Mesendoderm (in vitro differentiated cells): ENCODE data around the gene TRHDE.

Source experiments
- DNase-seq: peaks from one replicate; pipeline ENCODE4 v3.0.0; 2013
- H2AK5ac ChIP-seq: 2 replicates; pipeline ENCODE4 v1.6.1; 2013; ENCODE audit warnings: low read length, inconsistent platforms
- H2BK120ac ChIP-seq: 2 replicates; pipeline ENCODE4 v1.6.1; 2013; ENCODE audit warnings: low read depth, mild to moderate bottlenecking, low read length, moderate library complexity, mixed read lengths
- H2BK15ac ChIP-seq: replicated peaks from 2 replicates; pipeline ENCODE4 v1.6.1; 2013; ENCODE audit warnings: low read depth, mild to moderate bottlenecking, moderate library complexity
- H2BK5ac ChIP-seq: 2 replicates; pipeline ENCODE4 v1.6.1; 2013; ENCODE audit warnings: low read length, inconsistent platforms
- H3K18ac ChIP-seq: 2 replicates; pipeline ENCODE4 v1.6.1; 2013; ENCODE audit warnings: mild to moderate bottlenecking, low read length, mixed read lengths
- H3K23ac ChIP-seq: one replicate; pipeline ENCODE4 v1.6.1; 2013; ENCODE audit warnings: low read length
- H3K27ac ChIP-seq: 2 replicates; pipeline ENCODE4 v1.5.1; 2013; ENCODE audit warnings: low read depth, mild to moderate bottlenecking, inconsistent platforms, low read length, moderate library complexity
- H3K27me3 ChIP-seq: 2 replicates; pipeline ENCODE4 v1.6.1; 2013; ENCODE audit warnings: low read length, control low read depth, mild to moderate bottlenecking, inconsistent platforms; ENCODE audit not compliant: insufficient read depth, poor library complexity
- H3K36me3 ChIP-seq: 2 replicates; pipeline ENCODE4 v1.6.1; 2013; ENCODE audit warnings: low read length, inconsistent platforms; ENCODE audit not compliant: control insufficient read depth, insufficient read depth
- H3K4ac ChIP-seq: one replicate; pipeline ENCODE4 v1.6.1; 2013; ENCODE audit warnings: low read depth, mild to moderate bottlenecking, low read length, moderate library complexity
- H3K4me1 ChIP-seq: 2 replicates; pipeline ENCODE4 v1.6.1; 2013; ENCODE audit warnings: low read depth, low read length, inconsistent platforms; ENCODE audit not compliant: control insufficient read depth
- H3K4me2 ChIP-seq: 2 replicates; pipeline ENCODE4 v1.6.1; 2013; ENCODE audit warnings: low read length
- H3K4me3 ChIP-seq: 2 replicates; pipeline ENCODE4 v1.5.1; 2013; ENCODE audit warnings: mild to moderate bottlenecking, low read length
- H3K56ac ChIP-seq: one replicate; pipeline ENCODE4 v1.6.1; 2013; ENCODE audit warnings: low read length
- H3K79me1 ChIP-seq: 2 replicates; pipeline ENCODE4 v1.6.1; 2013; ENCODE audit warnings: low read length, inconsistent platforms
- H3K79me2 ChIP-seq: 2 replicates; pipeline ENCODE4 v1.6.1; 2013; ENCODE audit warnings: mild to moderate bottlenecking, low read length; ENCODE audit not compliant: control insufficient read depth, insufficient read depth
- H3K9ac ChIP-seq: 2 replicates; pipeline ENCODE4 v1.6.1; 2013; ENCODE audit warnings: low read length, inconsistent platforms
- H4K5ac ChIP-seq: one replicate; pipeline ENCODE4 v1.6.1; 2013; ENCODE audit warnings: low read length
- H4K8ac ChIP-seq: one replicate; pipeline ENCODE4 v1.6.1; 2013; ENCODE audit warnings: low read depth, mild to moderate bottlenecking, control low read depth, low read length, moderate library complexity
- WGBS: extraction: QIAGEN DNeasy Blood & Tissue Kit; methylation state at CpG from one replicate; pipeline ENCODE4 v1.1.7; 2013; ENCODE audit warnings: low lambda C conversion rate, missing lambda C conversion rate; ENCODE audit not compliant: insufficient coverage; ENCODE audit errors: extremely low coverage; 5-methylcytosine and 5-hydroxymethylcytosine counted together

TRHDE gene

GRCh38 chr12:72465940-72466630 lies 193.9 kb downstream of the TRHDE start:
- H3K36me3 ChIP-seq: no peaks in the 10 kb centered on the region
- DNase-seq: peak; percentile 20
- no peak overlapping the region for H3K56ac ChIP-seq
- H3K18ac ChIP-seq: no peak overlapping the region
- no peaks in the 10 kb centered on the region for H3K27me3 ChIP-seq
- no peak overlapping the region for H3K27ac ChIP-seq
- H3K79me2 ChIP-seq: no peaks in the 10 kb centered on the region
- no peaks in the 10 kb centered on the region for H3K79me1 ChIP-seq
- no peak overlapping the region for H2BK120ac ChIP-seq
- no peak overlapping the region for H2BK15ac ChIP-seq
- no peak overlapping the region for H4K5ac ChIP-seq
- H2BK5ac ChIP-seq: no peak overlapping the region
- no CpG with 5 or more reads among the region's 5 CpGs for WGBS
- H3K4ac ChIP-seq: no peak overlapping the region
- H3K23ac ChIP-seq: no peak overlapping the region
- H4K8ac ChIP-seq: no peak overlapping the region
- H3K4me1 ChIP-seq: no peaks in the 10 kb centered on the region
- no peak overlapping the region for H2AK5ac ChIP-seq
- H3K9ac ChIP-seq: no peak overlapping the region
- no peak overlapping the region for H3K4me3 ChIP-seq
- no peak overlapping the region for H3K4me2 ChIP-seq

DNA sequence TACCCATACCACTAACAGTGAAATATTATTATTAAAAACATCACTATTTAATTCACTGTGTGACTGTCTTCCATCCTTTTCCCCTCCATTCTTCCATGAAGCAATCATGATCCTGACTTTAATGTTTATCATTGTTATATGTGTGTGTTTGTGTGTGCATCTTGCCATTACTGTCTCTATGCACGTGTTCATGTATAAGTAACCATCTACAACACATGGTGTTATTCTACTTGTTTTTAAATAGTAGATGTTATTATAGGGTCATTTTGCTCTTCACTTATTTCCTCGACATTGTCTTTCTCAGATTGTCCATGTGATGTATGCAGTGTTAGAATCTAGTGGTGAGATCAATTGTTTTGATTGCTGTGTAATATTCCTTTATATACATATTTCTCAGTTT lies 195.8 kb downstream of the TRHDE start:
- H2BK120ac ChIP-seq: no peak overlapping the region
- no peaks in the 10 kb centered on the region for H3K4me1 ChIP-seq
- H4K5ac ChIP-seq: no peak overlapping the region
- H3K36me3 ChIP-seq: no peaks in the 10 kb centered on the region
- no peak overlapping the region for H3K4ac ChIP-seq
- H3K27me3 ChIP-seq: peaks cover 1% of the 10 kb centered on the region
- H4K8ac ChIP-seq: no peak overlapping the region
- no peak overlapping the region for H2AK5ac ChIP-seq
- H3K4me2 ChIP-seq: no peak overlapping the region
- H3K79me1 ChIP-seq: no peaks in the 10 kb centered on the region
- DNase-seq: no peak
- H3K56ac ChIP-seq: no peak overlapping the region
- H3K18ac ChIP-seq: no peak overlapping the region
- H2BK15ac ChIP-seq: no peak overlapping the region
- H3K23ac ChIP-seq: no peak overlapping the region
- H3K4me3 ChIP-seq: no peak overlapping the region
- H2BK5ac ChIP-seq: no peak overlapping the region
- no CpG with 5 or more reads among the region's 2 CpGs for WGBS
- H3K79me2 ChIP-seq: no peaks in the 10 kb centered on the region
- no peak overlapping the region for H3K9ac ChIP-seq
- H3K27ac ChIP-seq: no peak overlapping the region

DNA sequence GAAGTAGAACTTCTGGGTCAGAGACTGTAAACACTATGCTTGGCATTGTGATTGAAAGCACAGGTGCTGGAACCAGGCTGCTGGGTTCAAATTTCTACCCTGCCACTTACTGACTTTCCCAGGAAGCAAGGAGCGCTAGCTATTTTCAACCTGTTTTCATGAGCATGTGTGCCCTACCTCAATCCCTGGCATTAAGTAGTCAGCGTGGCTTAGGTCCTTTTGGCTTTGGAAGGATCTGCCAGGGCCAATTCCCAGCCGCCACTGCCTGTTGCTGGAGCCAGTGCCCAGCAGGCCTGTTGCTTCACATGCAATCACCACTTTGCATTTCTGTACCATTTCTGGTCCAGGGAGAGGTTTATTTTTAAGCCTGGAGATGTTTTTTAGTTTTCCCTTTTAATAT lies 196.3 kb downstream of the TRHDE start:
- H3K4ac ChIP-seq: no peak overlapping the region
- no CpG with 5 or more reads among the region's 3 CpGs for WGBS
- no peak for DNase-seq
- no peak overlapping the region for H2AK5ac ChIP-seq
- no peaks in the 10 kb centered on the region for H3K79me1 ChIP-seq
- no peak overlapping the region for H3K4me2 ChIP-seq
- no peak overlapping the region for H4K5ac ChIP-seq
- H3K4me3 ChIP-seq: no peak overlapping the region
- no peak overlapping the region for H2BK120ac ChIP-seq
- H3K4me1 ChIP-seq: no peaks in the 10 kb centered on the region
- H3K56ac ChIP-seq: no peak overlapping the region
- H3K23ac ChIP-seq: no peak overlapping the region
- no peak overlapping the region for H4K8ac ChIP-seq
- no peaks in the 10 kb centered on the region for H3K79me2 ChIP-seq
- no peak overlapping the region for H3K18ac ChIP-seq
- no peaks in the 10 kb centered on the region for H3K36me3 ChIP-seq
- peaks cover 1% of the 10 kb centered on the region for H3K27me3 ChIP-seq
- no peak overlapping the region for H2BK5ac ChIP-seq
- H3K9ac ChIP-seq: no peak overlapping the region
- H3K27ac ChIP-seq: no peak overlapping the region
- no peak overlapping the region for H2BK15ac ChIP-seq

- no CpG with 5 or more reads among the region's 3 CpGs for WGBS
- DNase-seq: peak; percentile 59
Observed at GRCh38 chr12:72471806-72472205, 199.6 kb downstream of the TRHDE start.

GRCh38 chr12:72472350-72472749 lies 200.2 kb downstream of the TRHDE start:
- no peak overlapping the region for H3K18ac ChIP-seq
- WGBS: no CpG with 5 or more reads among the region's 3 CpGs
- H3K79me1 ChIP-seq: no peaks in the 10 kb centered on the region
- DNase-seq: no peak
- H3K4me2 ChIP-seq: no peak overlapping the region
- H2BK15ac ChIP-seq: no peak overlapping the region
- no peak overlapping the region for H2BK5ac ChIP-seq
- H3K27ac ChIP-seq: no peak overlapping the region
- no peaks in the 10 kb centered on the region for H3K36me3 ChIP-seq
- H3K4me1 ChIP-seq: no peaks in the 10 kb centered on the region
- no peak overlapping the region for H4K5ac ChIP-seq
- peaks cover 1% of the 10 kb centered on the region for H3K27me3 ChIP-seq
- no peaks in the 10 kb centered on the region for H3K79me2 ChIP-seq
- no peak overlapping the region for H3K4ac ChIP-seq
- H3K56ac ChIP-seq: no peak overlapping the region
- H3K23ac ChIP-seq: no peak overlapping the region
- no peak overlapping the region for H2BK120ac ChIP-seq
- no peak overlapping the region for H2AK5ac ChIP-seq
- H3K4me3 ChIP-seq: no peak overlapping the region
- H3K9ac ChIP-seq: no peak overlapping the region
- no peak overlapping the region for H4K8ac ChIP-seq

More at GRCh38 chr12:72471806-72472205, 199.6 kb downstream of the TRHDE start:
- Histone ChIP-seq H3K4ac (no peak overlapping the region), H2BK120ac (no peak overlapping the region), H2AK5ac (no peak overlapping the region), H3K4me3 (no peak overlapping the region), H3K4me1 (no peaks in the 10 kb centered on the region), H3K23ac (no peak overlapping the region), H2BK5ac (no peak overlapping the region), H4K8ac (no peak overlapping the region), H3K79me2 (no peaks in the 10 kb centered on the region), H4K5ac (no peak overlapping the region), H3K9ac (no peak overlapping the region), H3K36me3 (no peaks in the 10 kb centered on the region), H3K18ac (no peak overlapping the region), H3K27ac (no peak overlapping the region), H3K4me2 (no peak overlapping the region), H3K56ac (no peak overlapping the region), H3K79me1 (no peaks in the 10 kb centered on the region), H2BK15ac (no peak overlapping the region), H3K27me3 (peaks cover 1% of the 10 kb centered on the region)

GRCh38 chr12:72476301-72476700 lies 204.1 kb downstream of the TRHDE start:
- Histone ChIP-seq H3K27ac (no peak overlapping the region), H3K4ac (no peak overlapping the region), H2BK5ac (no peak overlapping the region), H3K79me2 (no peaks in the 10 kb centered on the region), H2AK5ac (no peak overlapping the region), H3K23ac (no peak overlapping the region), H3K4me1 (no peaks in the 10 kb centered on the region), H2BK15ac (no peak overlapping the region), H3K27me3 (peaks cover 1% of the 10 kb centered on the region), H4K5ac (no peak overlapping the region), H3K56ac (no peak overlapping the region), H3K4me3 (no peak overlapping the region), H3K79me1 (no peaks in the 10 kb centered on the region), H2BK120ac (no peak overlapping the region), H3K18ac (no peak overlapping the region), H4K8ac (no peak overlapping the region), H3K36me3 (no peaks in the 10 kb centered on the region), H3K4me2 (no peak overlapping the region), H3K9ac (no peak overlapping the region)
- no peak for DNase-seq
- WGBS: no CpG with 5 or more reads among the region's 2 CpGs
